Left lung (tissue), 14 donors: ENCODE measurements around the gene SLC7A11. TPM values are rescaled to one million over a fixed set of nuclear protein-coding genes. Genes with fewer than 3 reads are reported as not detected.
A peak's percentile ranks its signal among the peaks of the same experiment; 100 is the strongest.

Source experiments
- ATAC-seq: fragments of 200-7000 bp; cut with Tn5 transposase; one replicate; pipeline ENCODE4 v1.9.1; 2020; ENCODE audit warnings: moderate library complexity
- DNase-seq, 4 donors: peaks; one replicate each; pipeline ENCODE4 v3.0.0-alpha.2; 2013 to 2020
- H3K27ac ChIP-seq, 2 donors: fragments of 200-600 bp; sonication (generic) in 1 of 2; one replicate each; pipeline versions ENCODE4 v1.5.0 to v1.8.0; 2020 to 2021
- H3K27me3 ChIP-seq, 2 donors: fragments of 200-600 bp; sonication (generic) in 1 of 2; one replicate each; pipeline versions ENCODE4 v1.5.0 to v1.8.0; 2020 to 2021
- H3K36me3 ChIP-seq, 2 donors: fragments of 200-600 bp; sonication (generic) in 1 of 2; one replicate each; pipeline versions ENCODE4 v1.5.0 to v1.8.0; 2020 to 2021
- H3K4me1 ChIP-seq, 2 donors: fragments of 200-600 bp; one replicate each; pipeline ENCODE4 v1.8.0; 2021
- H3K4me3 ChIP-seq, 2 donors: fragments of 200-600 bp; sonication (generic) in 1 of 2; one replicate each; pipeline versions ENCODE4 v1.5.0 to v1.8.0; 2020 to 2021; ENCODE audit warnings: mild to moderate bottlenecking in 1 of 2
- H3K9me3 ChIP-seq, 2 donors: fragments of 200-600 bp; sonication (generic) in 1 of 2; one replicate each; pipeline versions ENCODE4 v1.5.0 to v1.8.0; 2020 to 2021
- CTCF ChIP-seq, 2 donors: fragments of 200-600 bp; sonication (generic) in 1 of 2; IDR thresholded peaks; one replicate each; pipeline versions ENCODE4 v1.5.0 to v1.8.0; 2021; ENCODE audit warnings: antibody characterized with exemption in 2 of 2
- intact Hi-C, 2 donors: fragments of 100-400 bp; cut with DNase I; formaldehyde crosslinking; loops; one replicate each; pipeline versions ENCODE4 v1.11.2 to v1.14.2; 2022
- long read RNA-seq, 12 donors: library from polyadenylated mRNA in 2 of 12; unstranded in 2 of 12; transcript quantifications; one replicate each; pipeline ENCODE4 v2.0.0 and lab custom pipeline, GENCODE V29; 2019 to 2026
- polyA plus RNA-seq, 6 donors: library from polyadenylated mRNA; unstranded; fragments of 120-200 nt; gene quantifications; one replicate each; pipeline ENCODE4 v1.2.1, GENCODE V29; 2013; ENCODE audit not compliant: insufficient read length in 6 of 6
- total RNA-seq, 2 donors: library from RNA; stranded (reverse); fragmentation: NEBNext Ultra II Directional; extraction: Animal tissue kit (Norgen Biotek cat#: 25700); gene quantifications; one replicate each; pipeline ENCODE4 v1.2.1, GENCODE V29; 2021
- donor health status: DM: no; HTN: yes; CAD: no.
- donor health status: DM: no; HTN: no; CAD: no.

SLC7A11 gene
- total RNA-seq (10 to 100 TPM in 1 of 2 donors, 1 to 10 TPM in 1; 1.8 to 13.2 TPM), polyA plus RNA-seq (1 to 10 TPM in 1 of 6 donors, under 1 TPM in 5; 0.61 to 1.5 (median 0.86) TPM)
- long read RNA-seq, donor 1, full-length matches to known transcripts = 1 of 1 reads
- long read RNA-seq, donor 1, partial matches to known transcripts = 0 of 1 reads
- long read RNA-seq, donor 1, other reads (novel, unspliced or antisense) = 0 of 1 reads
- long read RNA-seq, donor 2 = 0 reads
- long read RNA-seq, donor 3 = 0 reads
- long read RNA-seq, donor 4 = 0 reads
- long read RNA-seq, donor 5 = 0 reads
- long read RNA-seq, donor 6 = 0 reads
- long read RNA-seq, donor 7 = 0 reads
- long read RNA-seq, donor 8 = 0 reads
- long read RNA-seq, donor 9 = 0 reads
- long read RNA-seq, donor 10, full-length matches to known transcripts = 2 of 2 reads
- long read RNA-seq, donor 10, partial matches to known transcripts = 0 of 2 reads
- long read RNA-seq, donor 10, other reads (novel, unspliced or antisense) = 0 of 2 reads
- long read RNA-seq, donor 11, full-length matches to known transcripts = 2 of 2 reads
- long read RNA-seq, donor 11, partial matches to known transcripts = 0 of 2 reads
- long read RNA-seq, donor 11, other reads (novel, unspliced or antisense) = 0 of 2 reads
- long read RNA-seq, donor 12 = 0 reads

- peak within 1 kb of the TSS; percentile 8 to 39 for H3K4me3 ChIP-seq
- no peaks in the 10 kb centered on the region for H3K36me3 ChIP-seq
- H3K4me1 ChIP-seq = peaks cover 3 to 12% of the 10 kb centered on the region in 2 donors
- no peaks in the 10 kb centered on the region for H3K27me3 ChIP-seq
- H3K27ac ChIP-seq = peak within 1 kb of the TSS; percentile 66 to 79
- intact Hi-C loops = no loop called here
- TF ChIP-seq CTCF (IDR thresholded peaks at IDR 0.05) = peak in 1 of 2 donors; percentile 24
- no peaks in the 10 kb centered on the region for H3K9me3 ChIP-seq
- ATAC-seq (peak; percentile 96), DNase-seq (peak in 3 of 4 donors; percentile 39 to 79 (median 78))
Measured at GRCh38 chr4:138242076-138242833, at the start of gene SLC7A11. Gene SLC7A11 (minus strand): TSS chr4:138242349. CDS start chr4:138242069, 280 bp downstream.

- no peak for DNase-seq
Measured at GRCh38 chr4:138291431-138291830, 49.3 kb upstream of the SLC7A11 start.

GRCh38 chr4:138290805-138291204, 48.7 kb upstream of the SLC7A11 start:
- DNase-seq (no peak), ATAC-seq (peak; percentile 83)
- Histone ChIP-seq H3K27ac (no peak overlapping the region), H3K9me3 (no peaks in the 10 kb centered on the region), H3K4me1 (no peaks in the 10 kb centered on the region), H3K27me3 (no peaks in the 10 kb centered on the region), H3K4me3 (no peak overlapping the region), H3K36me3 (no peaks in the 10 kb centered on the region)
- TF ChIP-seq CTCF (IDR thresholded peaks at IDR 0.05) = no peak
- intact Hi-C loops = no loop called here

More at GRCh38 chr4:138291431-138291830, 49.3 kb upstream of the SLC7A11 start:
- Histone ChIP-seq H3K9me3 (no peaks in the 10 kb centered on the region), H3K27me3 (no peaks in the 10 kb centered on the region), H3K36me3 (no peaks in the 10 kb centered on the region), H3K27ac (no peak overlapping the region), H3K4me3 (no peak overlapping the region), H3K4me1 (no peaks in the 10 kb centered on the region)
- TF ChIP-seq CTCF (IDR thresholded peaks at IDR 0.05) = no peak
- peak; percentile 28 for ATAC-seq
- intact Hi-C loops = no loop called here

GRCh38 chr4:138279286-138279685, 37.1 kb upstream of the SLC7A11 start:
- ATAC-seq = no peak
- DNase-seq = no peak
- Histone ChIP-seq H3K27me3 (no peaks in the 10 kb centered on the region), H3K36me3 (no peaks in the 10 kb centered on the region), H3K27ac (no peak overlapping the region), H3K4me1 (no peaks in the 10 kb centered on the region), H3K9me3 (no peaks in the 10 kb centered on the region), H3K4me3 (no peak overlapping the region)
- intact Hi-C loops = no loop called here
- no peak for TF ChIP-seq CTCF (IDR thresholded peaks at IDR 0.05)
